IPS-NIHi11 (cell line): ENCODE data around the gene HOGA1.

Experiments used
- DNase-seq: peaks from one replicate; pipeline ENCODE4 v3.0.0; 2012; ENCODE audit warnings: mixed read lengths, low spot score

HOGA1 gene

DNA sequence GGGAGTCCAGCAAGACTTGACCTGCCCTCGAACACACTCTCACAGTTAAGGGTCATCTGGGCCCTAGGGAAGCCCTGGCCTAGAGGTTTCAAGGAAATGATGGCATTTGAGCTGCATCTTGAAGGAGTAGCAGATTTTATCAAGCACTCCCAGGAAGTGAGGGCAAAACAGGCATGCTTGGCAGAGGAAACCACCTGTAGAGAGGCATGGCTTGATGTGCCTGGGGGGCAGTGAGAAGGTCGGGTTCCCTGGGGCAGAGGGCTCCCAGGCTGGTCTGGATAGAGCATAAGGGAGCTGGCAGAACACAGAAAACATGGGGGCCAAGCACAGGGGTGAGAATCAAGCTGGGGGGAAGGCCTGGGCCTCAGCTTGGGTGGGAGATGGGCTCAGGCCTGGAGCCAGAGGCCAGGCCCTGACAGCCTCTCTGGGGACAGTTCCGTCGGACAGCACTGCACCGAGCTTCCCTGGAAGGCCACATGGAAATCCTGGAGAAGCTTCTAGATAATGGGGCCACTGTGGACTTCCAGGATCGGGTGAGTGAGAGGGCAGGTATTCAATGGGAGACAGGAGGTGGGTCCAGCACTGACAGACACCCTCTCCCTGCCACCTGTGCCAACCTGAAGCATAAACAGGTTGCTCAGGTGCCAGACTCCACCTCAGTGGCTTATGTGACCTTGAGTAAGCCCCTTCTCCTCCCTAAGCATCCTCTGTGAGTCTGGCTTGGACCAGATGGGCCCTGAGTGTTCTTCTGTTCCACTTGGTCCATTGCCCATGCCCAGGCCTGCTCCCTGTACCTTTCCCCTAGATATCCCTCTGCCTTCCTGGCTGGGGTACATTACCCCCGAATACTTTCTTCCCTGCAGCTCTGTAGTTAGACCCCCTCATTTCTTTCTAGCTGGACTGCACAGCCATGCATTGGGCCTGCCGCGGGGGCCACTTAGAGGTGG, 3.5 kb upstream of the HOGA1 start:
- no peak for DNase-seq

GRCh38 chr10:97582169-97582568, 2.0 kb upstream of the HOGA1 start:
- DNase-seq: no peak

DNA sequence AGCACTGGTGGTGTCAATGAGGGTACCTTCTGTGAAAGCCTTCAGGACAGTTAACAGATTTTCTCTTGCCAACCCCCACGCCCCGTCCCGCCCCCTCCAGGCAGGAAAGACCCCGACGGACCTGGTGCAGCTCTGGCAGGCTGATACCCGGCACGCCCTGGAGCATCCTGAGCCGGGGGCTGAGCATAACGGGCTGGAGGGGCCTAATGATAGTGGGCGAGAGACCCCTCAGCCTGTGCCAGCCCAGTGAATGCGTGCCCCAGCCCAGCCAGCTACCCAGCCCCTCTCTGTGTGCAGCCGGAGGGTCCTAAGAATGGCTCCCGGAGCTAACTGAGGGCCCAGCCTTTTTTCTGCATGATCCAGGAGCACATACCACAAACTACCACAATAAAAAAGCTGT, 713 bp upstream of the HOGA1 start:
- no peak for DNase-seq

DNA sequence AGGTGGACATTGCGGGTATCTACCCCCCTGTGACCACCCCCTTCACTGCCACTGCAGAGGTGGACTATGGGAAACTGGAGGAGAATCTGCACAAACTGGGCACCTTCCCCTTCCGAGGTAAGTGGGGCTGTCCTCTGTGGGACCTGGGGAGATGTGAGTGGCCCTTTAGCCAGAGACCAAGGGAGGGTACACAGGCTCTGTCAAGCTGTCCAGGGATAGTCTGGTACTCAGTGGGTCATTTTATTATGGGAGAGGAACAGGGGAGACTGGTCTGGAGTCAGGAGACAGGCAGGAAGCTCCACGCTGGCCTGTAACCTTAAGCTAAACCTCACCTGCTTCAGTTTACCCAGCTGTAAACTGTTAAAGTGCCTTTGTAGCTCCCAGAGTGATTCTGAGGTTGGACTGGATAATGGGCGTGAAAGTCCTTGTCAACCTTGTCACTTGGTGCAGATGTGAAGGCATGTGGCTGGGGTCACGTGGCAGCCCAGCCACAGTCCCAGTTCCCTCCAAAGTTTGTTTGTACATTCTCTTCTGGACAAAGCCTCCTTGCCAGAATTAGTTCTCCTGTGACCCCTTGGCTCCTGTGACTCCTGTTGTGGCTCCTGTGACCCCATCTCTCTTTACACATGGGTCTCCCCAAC, 729 bp downstream of the HOGA1 start:
- DNase-seq: no peak

GRCh38 chr10:97585439-97585811, 1.2 kb downstream of the HOGA1 start:
- DNase-seq: no peak

DNA sequence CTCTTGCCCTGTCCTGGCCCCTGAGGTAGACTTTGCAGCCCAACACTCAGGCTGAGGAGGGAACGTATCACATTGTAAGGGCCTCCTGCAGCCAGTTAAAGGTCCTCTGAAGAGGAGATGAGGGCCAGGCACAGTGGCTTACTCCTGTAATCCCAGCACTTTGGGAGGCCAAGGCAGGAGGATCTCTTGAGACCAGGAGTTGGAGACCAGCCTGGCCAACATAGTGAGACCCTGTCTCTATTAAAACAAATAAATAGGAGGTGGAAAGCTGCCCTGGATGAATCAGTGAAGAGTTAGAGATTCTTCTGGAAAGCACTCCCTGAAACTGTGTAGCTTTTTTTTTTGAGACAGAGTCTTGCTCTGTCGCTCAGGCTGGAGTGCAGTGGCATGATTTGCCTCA, 3.0 kb downstream of the HOGA1 start:
- DNase-seq: no peak

DNA sequence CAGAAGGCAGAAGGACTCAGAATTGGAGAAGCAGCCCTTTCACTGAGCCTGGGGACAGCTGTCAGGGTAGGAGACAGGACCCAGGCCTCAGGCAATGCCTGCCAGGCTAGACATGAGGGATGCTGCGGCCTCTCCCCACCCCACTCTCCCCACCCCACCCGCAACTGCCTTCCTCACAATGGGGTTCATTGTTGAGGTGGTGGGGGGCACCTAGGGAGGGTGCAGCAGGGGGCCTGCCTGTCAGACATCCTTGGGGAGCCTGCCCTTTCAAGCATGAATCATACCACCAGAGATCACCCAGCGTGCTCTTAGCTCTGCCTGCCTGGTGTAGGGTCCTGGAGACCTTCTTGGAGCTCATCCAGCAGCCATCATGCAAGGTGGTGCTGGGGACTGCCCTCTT, 5.3 kb downstream of the HOGA1 start, which contains the start of gene C10orf62:
C10orf62 (plus strand) TSS at position 243 of the 400 bp plus-strand sequence. CDS start 177 bp downstream, outside the sequence.
- no peak for DNase-seq

DNA sequence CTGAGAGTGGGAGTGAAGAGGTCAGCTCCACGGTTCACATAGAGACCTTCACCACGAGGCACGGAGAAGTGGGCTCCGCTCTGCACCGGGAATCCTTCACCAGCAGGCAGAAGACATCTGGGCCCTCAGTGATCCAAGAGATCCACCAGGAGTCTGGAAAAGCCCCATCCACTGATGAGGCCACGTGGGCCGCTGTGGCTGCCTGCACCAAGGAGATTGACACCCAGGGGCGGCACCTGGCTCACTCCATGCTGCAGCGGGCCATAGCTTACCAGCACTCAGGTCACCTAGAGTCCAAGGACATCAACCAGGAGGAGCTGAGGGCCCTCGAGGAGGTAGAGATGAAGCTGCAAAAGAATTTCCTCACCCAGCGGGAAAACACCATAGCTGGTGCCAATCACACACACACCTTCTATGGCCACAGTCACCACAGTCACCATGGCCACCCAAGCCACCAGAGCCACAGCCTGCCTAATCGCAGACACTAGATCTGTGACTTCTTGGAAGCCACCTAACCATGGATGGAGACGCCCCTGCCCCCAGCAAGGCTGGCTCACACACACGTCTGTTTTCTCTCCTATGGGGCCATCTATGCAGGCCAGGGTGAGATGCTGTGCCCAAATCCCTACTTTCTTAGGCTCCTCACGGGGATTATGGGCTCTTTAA, 6.0 kb downstream of the HOGA1 start:
- DNase-seq: no peak

DNA sequence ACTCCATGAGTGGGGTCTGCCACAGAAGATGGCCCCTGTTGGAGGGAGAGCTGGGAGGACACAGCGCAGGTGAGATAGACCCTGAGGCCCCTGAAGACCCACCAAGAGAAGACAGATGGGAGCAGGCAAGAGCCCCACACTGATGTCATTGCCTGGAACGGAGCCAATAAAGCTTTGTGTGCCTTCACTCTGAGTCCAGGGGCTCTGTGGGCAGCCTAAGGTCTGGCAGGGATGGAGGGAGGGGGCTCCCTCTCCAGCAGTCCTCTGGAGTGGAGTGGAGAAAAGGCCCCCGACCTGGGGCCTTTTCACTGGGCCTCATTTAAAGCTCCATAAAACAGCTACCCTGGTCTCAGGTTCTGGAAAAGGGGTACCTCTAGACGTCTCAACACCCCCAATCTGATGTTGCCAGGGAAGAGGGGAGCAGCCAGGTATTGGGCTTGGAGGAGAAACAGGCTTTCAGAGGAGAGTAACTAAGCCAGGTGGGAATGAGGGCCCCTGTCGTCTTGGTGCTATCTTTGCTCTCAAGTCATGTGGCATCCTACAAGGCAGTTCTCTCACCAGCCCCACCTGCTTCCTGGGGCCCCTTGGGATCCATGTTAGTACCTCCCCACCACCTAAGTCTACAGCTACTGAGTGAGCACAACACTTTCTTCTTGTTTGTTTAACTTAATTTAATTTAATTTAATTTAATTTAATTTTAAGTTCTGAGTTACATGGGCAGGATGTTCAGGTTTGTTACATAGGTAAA, 6.7 kb downstream of the HOGA1 start:
- DNase-seq: no peak

GRCh38 chr10:97593421-97593820, 9.2 kb downstream of the HOGA1 start:
- no peak for DNase-seq

DNA sequence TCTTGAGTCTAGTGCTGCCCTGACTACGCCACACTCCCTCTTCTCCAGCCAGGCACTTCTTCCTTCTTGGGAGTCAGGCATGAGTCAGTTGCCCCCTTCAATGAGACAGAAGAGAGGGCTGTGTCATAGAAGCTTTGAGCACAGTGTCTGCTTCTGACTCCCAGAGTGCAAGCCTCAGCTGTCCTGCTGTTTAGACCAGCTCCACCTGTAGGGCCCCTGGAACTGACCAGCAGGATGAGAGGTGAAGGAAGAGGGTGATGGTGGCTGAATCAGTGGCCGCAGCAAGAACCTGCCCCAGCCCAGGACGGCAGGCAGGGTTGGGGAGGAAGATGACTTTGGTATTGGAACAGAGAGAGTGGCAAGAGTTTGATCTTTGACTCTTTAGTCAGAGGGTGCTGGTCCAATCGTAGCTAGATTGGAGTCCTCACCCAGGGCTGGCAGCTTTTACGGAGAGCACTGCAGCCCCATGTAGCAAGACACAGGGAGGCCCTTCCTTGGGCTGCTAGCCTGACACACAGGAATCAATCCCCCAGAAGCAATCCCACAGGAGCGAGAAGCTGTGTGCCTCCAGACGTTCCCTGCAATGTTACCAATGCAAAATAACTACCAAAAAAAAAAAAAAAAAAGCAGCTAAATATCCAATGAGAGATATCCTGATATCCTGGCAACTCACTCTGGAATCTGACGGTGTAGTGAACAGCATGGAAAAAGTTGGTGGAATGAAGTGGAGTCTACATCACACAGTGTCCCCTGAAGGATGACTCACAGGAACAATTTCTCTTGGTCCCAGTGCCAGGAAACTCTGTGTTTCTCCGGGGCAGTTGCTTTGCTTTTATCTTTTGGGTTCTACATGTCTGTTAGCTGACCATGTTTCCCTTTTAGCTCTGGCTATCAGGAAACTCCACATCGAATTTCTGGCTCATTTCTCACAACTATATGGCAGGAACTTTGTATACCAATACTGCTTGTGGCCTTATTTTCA, 12.2 kb downstream of the HOGA1 start:
- DNase-seq: no peak

DNA sequence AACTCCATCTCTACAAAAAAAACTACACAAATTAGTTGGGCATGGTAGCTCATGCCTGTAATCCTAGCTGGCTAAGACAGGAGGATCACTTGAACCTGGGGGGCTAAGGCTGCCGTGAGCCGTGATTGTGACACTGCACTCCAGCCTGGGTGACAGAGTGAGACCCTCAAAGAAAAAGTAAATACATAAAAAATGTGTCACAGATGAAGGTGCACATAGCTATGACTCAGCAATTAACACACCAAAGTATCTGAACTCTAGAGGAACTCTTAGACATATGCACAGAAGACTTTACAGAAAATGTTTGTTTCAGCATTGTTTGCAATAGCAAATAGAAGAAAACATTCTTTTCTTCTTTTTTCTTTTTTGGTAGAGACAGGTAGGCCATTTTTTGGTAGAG, 13.6 kb downstream of the HOGA1 start:
- DNase-seq: no peak

DNA sequence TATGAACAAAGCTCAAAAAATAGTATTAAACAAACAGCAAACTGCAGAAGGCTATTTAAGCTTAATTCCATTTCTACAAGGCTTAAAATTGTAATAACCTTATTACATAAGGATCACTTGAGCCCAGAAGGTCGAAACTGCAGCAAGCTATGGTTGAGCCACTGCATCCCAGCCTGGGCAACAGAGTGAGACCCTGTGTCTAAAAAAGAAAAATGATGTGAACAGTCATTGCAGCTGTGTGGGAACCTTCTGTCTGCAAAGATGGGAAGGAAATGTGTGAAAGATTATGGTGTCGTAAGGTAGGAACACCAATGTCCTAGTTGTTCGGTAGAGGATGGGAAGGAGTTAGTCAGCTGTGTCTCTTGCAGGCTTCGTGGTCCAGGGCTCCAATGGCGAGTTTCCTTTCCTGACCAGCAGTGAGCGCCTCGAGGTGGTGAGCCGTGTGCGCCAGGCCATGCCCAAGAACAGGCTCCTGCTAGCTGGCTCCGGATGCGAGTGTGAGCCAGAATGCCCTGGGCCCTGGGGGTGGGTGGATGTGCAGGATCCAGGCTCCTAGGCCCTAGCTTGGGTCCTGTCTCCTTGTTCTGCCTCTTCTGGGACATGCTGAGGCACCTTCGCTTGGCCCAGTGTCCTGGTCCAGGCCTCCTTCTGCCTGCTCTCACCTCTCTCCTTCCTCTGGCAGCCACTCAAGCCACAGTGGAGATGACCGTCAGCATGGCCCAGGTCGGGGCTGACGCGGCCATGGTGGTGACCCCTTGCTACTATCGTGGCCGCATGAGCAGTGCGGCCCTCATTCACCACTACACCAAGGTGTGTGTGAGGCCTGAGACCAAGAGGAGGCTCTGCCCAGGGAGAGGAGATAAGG, 14.4 kb downstream of the HOGA1 start:
- no peak for DNase-seq

- no peak for DNase-seq
Observed at GRCh38 chr10:97599272-97599619, 15.1 kb downstream of the HOGA1 start.

- no peak for DNase-seq
Observed at GRCh38 chr10:97600616-97601015, 16.4 kb downstream of the HOGA1 start.

GRCh38 chr10:97601268-97602215, 17.4 kb downstream of the HOGA1 start:
- DNase-seq: no peak

GRCh38 chr10:97607095-97607636, 23.0 kb downstream of the HOGA1 start:
- DNase-seq: no peak

DNA sequence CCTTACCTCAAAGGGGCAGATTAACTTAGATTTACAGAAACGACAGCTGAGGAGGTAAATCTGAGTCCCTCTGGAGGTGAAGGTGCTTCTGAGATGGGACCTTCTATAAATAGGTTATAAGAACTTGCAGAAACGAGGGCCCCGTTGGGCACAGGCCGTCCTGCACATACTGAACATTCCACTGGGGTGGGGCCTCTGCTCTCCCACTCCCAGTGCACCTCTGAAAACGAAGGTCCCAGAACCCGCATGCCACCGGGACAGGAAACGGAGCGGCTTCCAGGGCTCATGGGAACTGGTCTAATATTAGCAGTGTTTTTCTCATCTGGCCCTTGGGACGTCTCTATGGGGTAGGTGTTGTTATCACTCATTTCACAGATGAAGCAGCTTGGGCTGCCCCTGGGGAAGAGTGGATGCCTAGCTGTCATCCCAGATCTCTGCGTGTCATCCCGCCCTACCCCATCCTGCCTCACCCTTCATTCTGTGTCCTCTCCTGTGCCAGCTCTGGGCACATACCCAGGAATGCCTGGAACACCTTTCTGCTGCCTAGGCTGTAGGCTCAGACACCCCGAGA, 24.9 kb downstream of the HOGA1 start:
- DNase-seq: no peak
